GM21529 (cell line): ENCODE measurements around the gene SHISA3.

ENCODE experiments used
- ATAC-seq: cut with Tn5 transposase; IDR thresholded peaks from one replicate; pipeline ENCODE4 v1.9.1; 2021; ENCODE audit not compliant: unreplicated experiment

The SHISA3 gene

DNA sequence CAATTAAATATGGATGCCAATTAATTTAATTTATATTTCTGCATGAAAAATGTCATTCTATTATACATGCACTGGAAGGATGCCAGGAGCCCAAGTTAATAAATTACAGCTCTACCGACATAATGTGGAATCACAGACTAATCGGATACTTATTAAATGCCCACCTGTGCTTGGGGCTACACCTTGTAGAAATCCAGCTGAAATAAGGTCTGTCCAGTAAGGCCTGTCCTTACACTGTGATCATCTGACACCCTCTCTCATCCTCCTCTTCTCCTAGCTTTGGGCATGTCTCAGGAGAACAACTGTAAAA is 6.0 kb upstream of the SHISA3 start:
- ATAC-seq = no peak

- no peak for ATAC-seq
Observed at GRCh38 chr4:42391981-42392380, 5.3 kb upstream of the SHISA3 start.

DNA sequence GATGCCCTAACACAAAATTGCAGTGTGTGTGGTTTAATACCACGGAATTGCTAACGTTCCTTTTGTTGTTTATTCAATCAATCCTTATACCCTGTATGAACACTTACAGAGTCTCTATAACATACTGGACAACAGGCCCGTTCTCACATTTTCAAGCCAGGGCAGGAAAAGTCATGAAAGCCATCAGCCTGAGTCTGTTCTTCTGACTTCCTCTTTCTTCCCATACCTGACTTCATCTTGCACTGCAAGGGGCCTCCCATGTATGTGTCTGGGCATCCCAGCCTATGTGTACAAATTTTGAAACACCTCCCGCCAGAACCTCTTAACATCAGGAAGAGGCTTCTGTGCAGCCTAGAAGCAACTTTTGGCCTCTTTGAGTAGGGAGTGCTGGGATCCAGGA is 4.9 kb upstream of the SHISA3 start:
- ATAC-seq = no peak

GRCh38 chr4:42395595-42395994 is 1.7 kb upstream of the SHISA3 start:
- ATAC-seq = no peak

- ATAC-seq = no peak
Observed at GRCh38 chr4:42396361-42396751, 932 bp upstream of the SHISA3 start.

GRCh38 chr4:42397635-42398170 is 415 bp downstream of the SHISA3 start:
- peak; percentile 32 for ATAC-seq

DNA sequence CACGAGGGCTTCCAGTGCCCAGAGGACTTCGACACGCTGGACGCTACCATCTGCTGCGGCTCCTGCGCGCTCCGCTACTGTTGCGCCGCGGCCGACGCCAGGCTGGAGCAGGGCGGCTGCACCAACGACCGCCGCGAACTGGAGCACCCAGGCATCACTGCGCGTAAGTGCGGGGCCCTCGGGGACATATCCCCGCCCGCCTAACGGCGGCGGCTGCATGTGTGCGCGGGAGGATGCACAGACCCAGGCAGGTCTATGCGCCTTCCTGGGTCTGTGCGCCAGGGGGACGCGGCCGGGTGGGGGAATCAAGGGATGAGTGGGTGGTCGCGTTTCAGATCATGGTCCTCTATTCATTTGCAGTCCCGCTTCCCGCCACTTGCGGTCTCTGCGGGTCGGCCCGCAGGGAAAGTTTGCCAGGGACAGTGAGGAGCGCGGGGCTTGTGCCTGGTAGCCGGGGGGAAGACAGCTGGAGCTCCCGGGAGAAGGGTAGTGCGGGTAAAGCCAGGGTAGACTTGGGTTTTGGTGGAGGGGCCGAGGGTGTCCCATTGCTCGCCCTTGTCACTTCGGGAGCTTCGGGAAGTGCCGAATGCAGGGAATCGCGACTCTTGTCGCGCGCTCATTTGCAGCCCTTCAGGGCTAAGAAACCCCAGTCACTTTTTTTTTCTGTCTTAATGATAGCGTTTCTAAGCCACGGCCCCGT is 1.0 kb downstream of the SHISA3 start:
- peak; percentile 37 for ATAC-seq

- ATAC-seq = no peak
Observed at GRCh38 chr4:42398871-42399331, 1.6 kb downstream of the SHISA3 start.

DNA sequence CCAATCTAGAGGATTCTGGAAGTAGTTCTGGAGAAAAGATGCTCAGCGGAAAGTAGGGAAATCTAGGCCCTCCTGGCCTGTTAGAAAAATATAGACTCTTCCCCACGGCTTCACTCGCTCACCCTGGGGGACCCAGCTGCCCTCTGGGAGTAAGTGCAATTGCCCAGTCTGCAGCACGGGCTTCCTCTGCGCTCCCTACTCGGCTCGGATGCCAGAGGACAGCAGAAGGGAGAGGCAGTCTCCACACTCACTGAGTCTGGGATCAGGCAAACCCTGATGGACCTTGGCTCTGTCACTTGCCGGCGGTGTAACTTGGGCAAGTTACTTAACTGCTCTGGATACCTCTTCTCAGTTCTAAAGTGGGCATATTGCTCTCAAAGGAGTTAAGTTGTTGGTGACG is 2.1 kb downstream of the SHISA3 start:
- ATAC-seq = no peak

DNA sequence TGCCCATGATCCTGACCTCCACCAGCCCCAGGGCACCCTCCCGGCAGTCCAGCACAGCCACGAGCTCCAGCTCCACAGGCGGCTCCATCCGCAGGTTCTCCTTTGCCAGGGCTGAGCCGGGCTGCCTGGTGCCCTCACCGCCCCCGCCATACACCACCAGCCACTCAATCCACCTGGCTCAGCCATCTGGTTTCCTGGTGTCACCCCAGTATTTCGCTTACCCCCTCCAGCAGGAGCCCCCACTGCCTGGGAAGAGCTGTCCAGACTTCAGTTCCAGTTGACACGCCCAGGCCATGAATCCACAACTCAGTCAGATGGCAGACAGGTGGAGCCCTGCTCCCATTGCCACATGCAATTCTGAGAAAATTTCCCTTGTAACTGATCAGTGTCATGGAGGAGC is 3.9 kb downstream of the SHISA3 start:
- no peak for ATAC-seq

DNA sequence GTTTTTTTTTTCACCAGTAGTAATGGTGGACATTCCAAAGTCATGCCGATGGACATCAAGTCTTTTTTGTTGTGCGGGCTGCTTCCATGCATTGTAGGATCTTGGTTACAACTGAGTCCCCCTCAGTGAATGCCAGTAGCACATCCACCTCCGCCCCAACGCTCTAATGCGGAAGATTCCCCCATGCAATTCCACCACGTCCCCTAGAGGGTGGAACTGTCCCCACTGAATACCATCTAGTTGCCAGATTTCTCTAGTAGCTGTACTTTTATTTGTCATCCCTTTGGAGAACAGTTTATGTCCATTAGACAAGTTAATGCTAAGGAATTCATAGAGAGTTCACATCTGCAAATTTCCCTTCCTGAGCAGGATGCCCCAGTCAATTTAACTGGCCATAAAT is 6.7 kb downstream of the SHISA3 start:
- ATAC-seq = no peak

DNA sequence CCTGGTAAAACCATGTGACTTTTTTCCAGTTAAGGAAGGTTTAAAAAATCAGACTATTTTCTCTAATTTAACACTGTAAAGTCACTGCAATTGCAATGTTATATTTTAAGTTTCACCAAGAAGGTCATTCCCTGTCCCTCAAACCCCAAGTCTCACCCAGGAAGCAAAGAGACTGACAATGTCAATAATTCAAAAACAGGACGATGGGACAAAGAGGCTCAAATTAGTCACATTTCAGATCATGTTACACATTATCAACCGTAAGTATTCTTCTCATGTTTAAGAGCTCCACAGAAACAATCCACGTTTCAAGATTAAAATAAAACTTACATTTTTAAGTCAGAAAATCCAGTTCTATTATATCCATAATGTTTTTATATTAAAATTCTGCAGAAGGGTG is 13.2 kb downstream of the SHISA3 start:
- no peak for ATAC-seq

GRCh38 chr4:42411803-42412202 is 14.5 kb downstream of the SHISA3 start:
- ATAC-seq = no peak

DNA sequence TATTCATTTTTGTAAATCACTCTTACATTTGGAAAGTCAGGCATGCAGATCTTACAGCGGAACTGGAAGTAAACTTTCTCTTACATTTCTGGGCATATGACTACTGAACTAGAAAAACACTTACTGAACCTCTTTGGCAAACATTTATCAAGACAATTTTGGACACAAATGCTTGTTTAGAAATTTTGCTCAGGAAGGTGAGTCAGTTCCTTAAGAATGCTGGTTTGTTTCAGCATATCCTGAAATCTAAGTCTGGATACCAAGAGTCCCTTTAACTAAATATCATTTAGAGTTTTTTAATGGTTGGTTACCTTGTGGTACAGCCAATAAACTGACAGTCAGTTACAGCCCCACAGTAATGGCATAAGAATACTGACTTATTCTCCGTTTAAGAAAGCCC is 15.0 kb downstream of the SHISA3 start:
- ATAC-seq = no peak

GRCh38 chr4:42415281-42415680 is 18.0 kb downstream of the SHISA3 start:
- ATAC-seq = no peak

DNA sequence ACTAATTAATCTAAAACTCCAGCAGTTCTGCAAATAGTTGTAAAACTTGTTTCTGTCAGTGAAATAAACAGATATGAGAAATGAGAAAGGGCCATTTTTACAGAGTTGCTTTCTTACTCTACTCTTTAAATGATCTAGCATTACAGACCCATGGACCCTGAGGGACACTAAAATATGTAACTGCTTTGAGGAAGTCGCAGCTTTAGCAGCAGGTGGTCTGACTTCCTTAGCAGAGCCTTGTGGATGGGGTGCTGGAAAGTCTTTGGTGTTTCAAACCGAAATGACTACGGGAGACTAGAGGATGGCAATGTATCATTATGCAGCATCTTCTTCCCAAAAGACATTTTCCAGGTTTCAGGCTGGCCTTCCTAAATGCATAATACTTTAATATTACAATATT is 18.7 kb downstream of the SHISA3 start:
- no peak for ATAC-seq

GRCh38 chr4:42417550-42417949 is 20.3 kb downstream of the SHISA3 start:
- no peak for ATAC-seq

- no peak for ATAC-seq
Observed at GRCh38 chr4:42420140-42420539, 22.9 kb downstream of the SHISA3 start.

DNA sequence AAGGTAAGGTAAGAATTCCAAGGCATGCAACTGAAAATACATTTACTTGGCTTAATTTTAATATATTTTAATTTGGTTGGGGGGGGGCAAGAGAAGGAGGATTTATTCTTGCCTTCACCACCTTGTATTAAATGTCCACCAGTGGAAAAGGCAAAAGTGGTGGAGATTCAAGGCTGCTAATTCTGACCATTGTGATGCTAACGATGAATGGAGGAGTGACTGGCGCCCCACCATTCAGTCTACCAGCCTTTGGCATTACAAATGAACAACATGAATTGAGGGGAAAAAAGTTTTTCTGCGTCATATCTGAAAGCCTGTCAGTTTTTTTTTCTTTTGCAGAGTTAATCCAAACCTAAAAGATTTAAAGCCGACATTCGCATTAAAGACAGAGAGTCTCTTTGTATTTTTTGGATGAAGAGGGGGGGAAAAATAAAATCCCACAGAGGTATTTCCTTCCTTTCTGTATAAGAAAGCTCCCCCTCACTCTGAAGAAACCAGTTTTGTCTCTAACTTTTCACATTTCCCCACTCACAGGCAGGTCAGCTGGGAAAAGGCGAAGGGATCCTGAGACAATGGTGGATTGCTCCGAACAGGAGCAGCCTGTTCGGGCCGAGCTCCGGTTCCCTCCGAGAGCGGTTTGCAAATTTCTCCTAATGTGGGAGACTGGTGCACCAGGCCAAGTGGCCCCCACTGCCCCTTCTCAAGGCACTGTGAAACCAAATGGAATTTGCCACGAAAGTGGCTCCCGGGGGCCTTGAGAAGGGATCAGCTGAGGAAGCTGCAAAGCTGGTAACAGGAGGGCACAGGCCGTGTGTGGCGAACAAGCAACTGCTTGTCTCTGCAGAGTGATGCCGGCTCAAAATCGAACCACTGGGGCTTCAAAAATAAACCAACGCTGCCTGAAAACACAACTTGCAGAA is 28.1 kb downstream of the SHISA3 start:
- no peak for ATAC-seq

GRCh38 chr4:42428036-42428435 is 30.7 kb downstream of the SHISA3 start:
- no peak for ATAC-seq

GRCh38 chr4:42436928-42437565 is 39.8 kb downstream of the SHISA3 start:
- ATAC-seq = no peak

- ATAC-seq = no peak
Observed at GRCh38 chr4:42440083-42440482, 42.8 kb downstream of the SHISA3 start.
